Sciatic nerve (tissue), 2 donors: ENCODE results near the gene SYT4. TPM values are rescaled to one million over a fixed set of nuclear protein-coding genes. Genes with fewer than 3 reads are reported as not detected.

ENCODE experiments used
- ATAC-seq: fragments of 200-7000 bp; cut with Tn5 transposase; one replicate; pipeline ENCODE4 v1.9.1; 2020; ENCODE audit warnings: mild to moderate bottlenecking, moderate library complexity
- DNase-seq: peaks from one replicate; pipeline ENCODE4 v3.0.0-alpha.2; 2020; ENCODE audit warnings: low spot score
- intact Hi-C: fragments of 100-400 bp; cut with DNase I; formaldehyde crosslinking; loops from one replicate; pipeline ENCODE4 v1.14.2; 2022
- total RNA-seq: library from RNA; stranded (reverse); fragmentation: NEBNext Ultra II Directional; extraction: Animal tissue kit (Norgen Biotek cat#: 25700); gene quantifications from one replicate; pipeline ENCODE4 v1.2.1, GENCODE V29; 2021
- donor health status: DM: no; HTN: no; CAD: no.
- donor health status: DM: no; HTN: no; CAD: no.

Gene SYT4
- total RNA-seq, 1 donor from 2014 or later: not detected

GRCh38 chr18:43236921-43237320 lies 40.4 kb downstream of the SYT4 start:
- ATAC-seq (no peak), DNase-seq (no peak)
- intact Hi-C loops: no loop called here

GRCh38 chr18:43234889-43235288 lies 42.4 kb downstream of the SYT4 start:
- DNase-seq (no peak), ATAC-seq (no peak)
- intact Hi-C loops: no loop called here

GRCh38 chr18:43222501-43222900 lies 54.8 kb downstream of the SYT4 start:
- DNase-seq: no peak
- no peak for ATAC-seq
- intact Hi-C loops: no loop called here

GRCh38 chr18:43220691-43221090 lies 56.6 kb downstream of the SYT4 start:
- DNase-seq: no peak
- intact Hi-C loops: no loop called here
- no peak for ATAC-seq

Other genes with a start within 250 kb of the SYT4 start
- gene RIT2, start 161.8 kb downstream of the SYT4 start, total RNA-seq: not detected